Measurements from ENCODE around the gene IER2. TPM values are rescaled to one million over a fixed set of nuclear protein-coding genes. Genes with fewer than 3 reads are reported as not detected.

IER2 gene, protein sequence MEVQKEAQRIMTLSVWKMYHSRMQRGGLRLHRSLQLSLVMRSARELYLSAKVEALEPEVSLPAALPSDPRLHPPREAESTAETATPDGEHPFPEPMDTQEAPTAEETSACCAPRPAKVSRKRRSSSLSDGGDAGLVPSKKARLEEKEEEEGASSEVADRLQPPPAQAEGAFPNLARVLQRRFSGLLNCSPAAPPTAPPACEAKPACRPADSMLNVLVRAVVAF
- total RNA-seq: 15.6 and 27.9 TPM in 2 replicates

DNA sequence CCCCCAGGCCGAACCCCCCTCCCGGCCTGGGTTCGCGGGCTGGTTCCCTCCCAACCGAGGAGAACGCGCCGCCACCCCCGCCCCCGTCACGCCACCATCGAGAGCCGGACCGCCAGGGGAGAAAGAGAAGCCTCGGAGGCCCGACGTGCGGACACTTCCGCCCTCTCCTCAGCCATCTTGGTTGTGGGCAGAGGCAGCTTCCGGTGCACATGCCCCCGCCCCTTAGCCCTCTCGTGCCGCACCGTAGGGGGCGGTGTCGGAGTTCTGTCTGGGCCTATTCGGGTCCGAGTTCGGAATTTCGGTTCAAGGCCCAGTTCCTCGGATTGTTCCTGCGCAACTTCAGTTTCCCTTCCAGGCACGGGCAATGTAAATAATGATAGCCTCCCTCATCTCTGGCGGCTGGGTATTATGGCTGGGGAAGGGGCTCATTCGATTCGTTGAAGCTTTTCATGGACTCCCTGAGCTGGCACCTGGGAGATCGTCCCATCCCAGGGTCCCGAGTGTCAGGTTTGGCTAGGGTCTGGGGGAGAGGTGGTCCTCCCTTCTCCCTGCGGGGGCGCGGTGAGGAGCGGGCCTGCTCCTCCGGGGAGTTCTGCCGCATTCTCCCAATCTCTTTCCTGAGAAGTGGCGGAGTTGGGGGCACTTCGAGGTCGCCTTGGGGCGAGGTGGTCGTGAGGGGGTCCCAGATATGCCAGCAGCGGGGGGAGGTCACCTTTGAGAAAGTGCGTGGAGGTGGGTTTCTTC is at the start of gene IER2, which contains the start of gene STX10:
Gene IER2, plus strand, starts transcription at position 225 of the 744 bp plus-strand sequence. CDS start 2,776 bp downstream, outside the sequence.
Gene STX10, minus strand, starts transcription at position 189 of the 744 bp plus-strand sequence. CDS start 202 bp downstream, outside the sequence.
- DNase-seq (ENCODE audit: low read depth): peak; percentile 85

DNA sequence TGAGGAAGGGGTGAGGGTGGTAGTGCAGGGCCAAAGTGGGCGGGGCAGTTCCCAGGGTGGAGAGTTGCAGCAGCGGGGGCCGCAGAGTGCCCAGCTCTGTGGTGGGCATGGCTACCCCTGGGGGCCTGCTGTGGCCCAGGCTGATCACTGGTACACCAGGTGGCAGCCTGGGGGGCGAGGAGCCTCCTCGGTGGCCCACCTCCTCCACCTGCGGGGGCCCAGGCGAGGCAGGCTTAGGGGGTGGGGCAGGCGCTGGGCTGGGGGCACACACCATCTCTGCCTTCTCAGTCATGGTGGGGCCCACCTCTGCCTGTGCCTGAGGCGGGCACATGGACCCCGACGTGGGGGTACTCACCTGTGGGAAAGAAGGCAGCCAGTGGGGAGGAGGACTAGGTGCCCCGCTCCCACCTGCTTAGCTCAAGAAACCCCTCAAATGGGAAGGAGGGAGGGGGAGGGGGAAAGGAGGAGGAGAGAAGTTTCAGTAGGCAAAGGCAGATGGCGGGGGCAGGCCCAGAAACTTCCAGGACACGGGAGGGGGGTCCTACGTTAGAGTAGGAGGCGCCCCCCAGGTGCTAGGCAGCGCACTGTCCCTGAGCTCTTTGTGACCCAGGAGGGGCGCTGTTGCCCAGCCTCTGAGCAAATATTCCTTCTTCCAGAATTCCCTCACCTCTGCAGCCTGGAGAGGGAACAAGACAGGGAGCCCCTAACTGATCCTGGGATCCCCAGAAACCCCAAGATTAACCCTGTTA is 49.2 kb upstream of the IER2 start:
- DNase-seq (ENCODE audit: low read depth): no peak

DNA sequence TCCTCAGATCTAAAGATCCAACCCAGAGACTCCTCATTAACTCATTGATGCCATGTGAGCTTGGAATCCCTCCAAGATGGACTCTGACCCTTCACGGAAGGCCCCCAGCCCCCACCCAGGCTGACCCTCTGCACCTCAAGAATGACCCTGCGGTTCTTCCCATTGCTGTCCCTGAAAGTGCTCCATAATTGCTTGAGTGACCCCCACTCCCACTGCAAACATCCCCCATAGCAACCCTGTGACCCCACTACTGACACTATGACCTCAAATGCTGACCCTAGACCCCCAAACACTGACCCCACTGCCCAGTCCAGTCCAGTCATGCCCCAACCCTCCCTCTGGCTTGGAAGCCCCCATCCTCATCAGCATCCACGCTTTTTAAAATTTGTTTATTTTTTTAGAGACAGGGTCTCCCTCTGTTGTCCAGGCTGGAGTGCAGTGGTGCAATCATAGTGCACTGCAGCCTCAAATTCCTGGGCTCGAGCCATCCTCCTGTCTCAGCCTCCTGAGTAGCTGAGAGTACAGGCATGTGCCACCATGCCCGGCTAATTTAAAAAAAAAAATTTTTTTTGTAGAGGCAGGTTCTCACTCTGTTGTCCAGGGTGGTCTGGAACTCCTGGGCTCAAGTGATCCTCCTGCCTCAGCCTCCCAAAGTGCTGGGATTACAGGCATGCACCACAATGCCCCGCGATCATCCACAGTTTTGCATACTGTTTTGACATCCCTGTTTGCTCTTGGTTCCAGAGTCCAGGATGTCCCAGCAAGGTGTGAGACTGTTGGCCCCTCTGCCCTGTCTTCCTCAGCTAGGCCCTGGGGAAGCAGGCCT is 48.4 kb upstream of the IER2 start:
- DNase-seq (ENCODE audit: low read depth): no peak

DNA sequence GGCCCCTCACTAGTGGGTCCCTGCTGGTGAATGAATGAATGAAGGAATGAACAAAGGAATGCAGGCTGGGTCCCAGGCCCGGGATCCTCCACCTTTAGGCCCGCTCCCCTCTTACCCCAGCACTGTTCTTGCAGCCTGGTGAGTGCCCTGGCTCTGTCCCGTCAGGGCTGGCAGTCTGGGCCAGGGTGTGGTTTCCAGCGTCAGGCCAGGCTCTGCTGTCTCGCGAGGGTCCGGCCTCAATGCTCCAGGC is 47.9 kb upstream of the IER2 start:
- DNase-seq (ENCODE audit: low read depth): no peak

DNA sequence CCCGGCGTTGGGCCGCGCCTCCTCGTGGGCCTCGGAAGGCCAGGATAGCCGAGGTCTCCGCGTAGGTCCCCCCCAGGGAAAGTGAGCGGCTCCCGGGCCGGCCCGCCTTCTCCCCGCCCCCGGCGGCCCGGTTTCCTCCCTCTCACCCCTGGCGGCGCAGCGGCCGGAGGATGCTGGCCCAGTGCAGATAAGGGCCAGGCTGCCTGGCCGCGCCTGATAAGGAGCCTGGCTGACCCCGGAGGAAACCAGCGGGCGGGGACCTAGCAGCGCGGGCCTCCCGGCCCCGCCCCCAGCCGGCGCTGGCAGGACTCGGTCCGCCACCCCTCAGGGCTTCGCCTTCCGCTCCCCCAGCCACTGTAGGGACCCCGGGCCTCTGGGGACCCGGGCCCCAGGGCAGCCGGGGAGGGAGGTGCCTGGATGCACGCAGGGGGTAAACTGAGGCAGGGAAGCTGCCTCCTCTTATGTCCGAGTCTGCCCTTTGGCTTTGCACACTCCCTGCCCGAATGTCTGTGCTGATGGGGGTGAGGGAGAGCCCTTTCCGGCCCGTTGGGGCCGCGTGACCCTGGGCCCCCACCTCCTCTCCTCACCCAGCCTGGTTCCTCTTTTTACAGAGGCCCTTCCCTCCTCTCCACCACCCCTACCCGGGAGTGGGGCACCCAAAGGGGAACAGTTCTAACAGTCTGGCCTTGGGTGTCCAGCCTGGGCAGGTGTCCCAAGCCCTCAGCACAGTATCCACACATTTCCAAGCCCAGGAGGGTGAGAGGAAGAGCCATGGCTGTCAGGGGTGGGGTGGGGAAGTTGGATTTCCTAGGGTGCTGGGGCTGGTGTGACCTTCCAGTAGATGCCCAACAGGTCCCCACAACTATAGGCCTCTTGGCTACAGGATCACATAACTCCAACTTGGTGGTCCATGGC is 47.3 kb upstream of the IER2 start, which contains the start of gene LYL1:
Gene LYL1, minus strand, starts transcription at position 193 of the 915 bp plus-strand sequence. CDS start 1,687 bp downstream, outside the sequence.
- DNase-seq (ENCODE audit: low read depth): no peak

DNA sequence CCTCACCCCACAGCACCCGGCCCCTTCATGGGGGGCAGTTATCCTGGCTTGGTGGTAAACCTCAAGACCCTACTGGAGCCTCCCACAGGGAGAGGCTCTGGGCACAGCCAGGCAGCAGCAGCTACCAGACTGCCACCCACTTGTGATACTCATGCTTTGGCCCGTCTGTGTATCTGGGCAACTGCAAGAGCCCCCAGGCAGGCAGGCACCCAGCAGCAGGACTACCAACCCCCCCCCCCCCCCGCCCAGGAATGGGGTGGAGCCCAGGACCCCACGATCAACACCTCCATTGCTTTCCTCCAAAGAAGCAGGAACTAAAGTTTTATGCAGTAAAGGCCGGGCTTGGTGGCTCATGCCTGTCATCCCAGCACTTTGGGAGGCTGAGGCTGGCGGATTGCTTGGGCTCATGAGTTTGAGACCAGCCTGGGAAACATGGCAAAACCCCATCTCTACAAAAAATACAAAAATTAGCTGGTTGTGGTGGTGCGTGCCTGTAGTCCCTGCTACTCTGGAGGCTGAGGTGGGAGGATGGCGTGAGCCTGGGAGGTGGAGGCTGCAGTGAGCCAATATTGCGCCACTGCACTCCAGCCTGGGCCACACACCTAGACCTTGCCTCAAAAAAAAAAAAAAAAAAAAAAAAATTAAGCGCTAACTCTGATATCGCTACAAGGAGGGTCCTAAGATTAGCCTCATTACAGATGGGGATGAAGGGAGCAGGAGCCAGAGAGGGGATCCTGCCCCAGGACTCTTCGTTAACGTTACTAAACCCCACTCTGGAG is 46.4 kb upstream of the IER2 start:
- no peak for DNase-seq (ENCODE audit: low read depth)

DNA sequence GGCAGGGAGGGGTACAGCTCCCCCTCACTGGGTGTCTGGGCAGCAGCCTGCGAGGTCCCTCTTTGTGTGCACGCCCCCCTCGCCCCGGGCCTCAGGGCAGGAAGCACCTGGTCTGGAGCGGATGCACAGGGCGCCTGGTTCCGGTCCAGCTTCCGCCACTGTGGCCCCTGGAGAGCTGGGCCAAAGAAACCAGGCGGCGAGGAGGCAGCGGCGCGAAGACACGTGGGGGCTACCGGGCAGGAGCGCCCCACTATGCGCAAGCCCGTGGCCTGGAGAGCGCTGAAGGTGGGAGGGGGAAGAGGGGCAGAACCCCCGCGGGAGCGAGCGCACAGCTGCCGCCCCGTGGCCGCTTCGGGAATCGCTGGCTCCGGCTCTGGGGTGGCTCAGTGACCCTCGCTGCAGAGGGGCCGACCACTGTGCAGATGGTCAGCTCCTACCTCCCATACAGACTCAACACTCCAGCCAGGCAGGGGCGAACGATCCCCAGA is 45.8 kb upstream of the IER2 start:
- no peak for DNase-seq (ENCODE audit: low read depth)

DNA sequence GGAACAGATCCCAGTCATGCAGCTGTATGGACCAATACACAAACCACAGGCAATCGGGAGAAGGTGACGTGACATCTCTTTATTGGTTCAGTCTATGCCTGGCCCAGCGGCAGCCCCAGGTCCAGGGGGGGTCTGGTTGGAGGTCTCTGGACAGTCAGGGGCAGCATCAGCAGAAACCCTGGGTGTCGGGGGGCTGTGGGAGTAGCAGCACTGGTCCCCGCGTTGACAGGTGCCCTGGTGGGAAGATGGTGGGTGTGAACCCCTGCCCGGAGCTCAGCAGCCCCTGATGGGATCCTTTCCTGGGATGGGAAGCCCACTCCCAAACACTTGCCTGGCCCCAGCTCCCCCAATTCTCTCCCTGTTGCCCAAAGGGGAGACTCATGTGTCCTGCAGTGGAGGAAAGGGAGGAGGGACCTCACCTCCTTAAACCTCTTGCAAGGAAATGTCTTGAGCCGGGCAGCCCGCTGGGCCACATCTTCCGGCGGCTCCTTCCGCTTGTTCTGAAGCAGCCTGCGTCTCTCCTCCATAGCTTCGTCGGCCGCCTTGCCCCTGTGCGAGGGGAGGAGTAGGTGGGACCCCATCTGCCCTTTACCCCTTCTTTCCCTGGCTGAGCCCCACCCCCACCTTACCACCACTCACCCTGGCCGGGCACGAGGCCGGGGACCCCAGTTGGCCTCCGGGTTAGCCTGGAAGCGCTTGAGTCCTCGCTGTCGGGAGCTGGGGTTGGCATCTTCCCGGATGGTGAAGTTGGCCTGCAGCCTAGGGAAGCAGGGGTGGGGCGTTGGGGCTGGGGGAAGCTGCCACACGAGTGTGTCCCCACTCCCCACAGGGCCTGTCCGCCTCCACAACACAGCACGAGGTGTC is 45.1 kb upstream of the IER2 start:
- DNase-seq (ENCODE audit: low read depth): no peak

DNA sequence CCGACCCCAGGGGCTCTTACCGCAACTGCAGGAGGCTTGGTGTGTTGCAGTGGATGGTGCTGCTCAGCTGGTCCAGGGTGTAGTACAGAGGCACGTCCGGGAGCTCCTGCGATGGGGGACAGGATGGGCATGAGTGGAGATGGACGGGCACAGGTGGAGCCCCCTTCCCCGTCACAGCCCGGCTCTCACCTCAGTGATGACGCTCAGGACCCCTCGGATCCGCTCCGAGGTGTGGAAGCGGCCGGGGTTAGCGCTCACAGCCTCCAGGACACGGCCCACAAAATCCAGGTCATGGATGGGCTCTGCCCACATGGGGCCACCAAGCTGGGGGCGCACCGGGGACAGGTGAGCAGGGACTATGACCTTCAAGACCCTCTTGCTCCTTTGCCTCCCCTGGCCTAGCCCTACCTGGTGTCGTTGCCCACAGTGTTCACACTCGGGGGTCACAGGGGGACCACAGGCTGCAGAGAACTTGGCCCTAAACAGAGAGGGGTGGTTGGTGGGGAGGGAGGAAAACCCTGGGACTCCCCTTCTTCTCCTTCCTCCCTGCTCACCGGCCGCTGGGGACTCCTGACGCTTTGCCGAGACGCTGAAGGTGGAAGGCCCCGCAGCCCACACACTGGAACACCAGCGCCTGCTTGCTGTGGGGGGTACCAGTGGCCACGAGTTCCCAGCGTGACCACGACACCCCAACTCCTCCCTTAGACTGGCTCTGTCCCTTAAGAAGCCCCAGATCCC is 40.7 kb upstream of the IER2 start:
- no peak for DNase-seq (ENCODE audit: low read depth)

DNA sequence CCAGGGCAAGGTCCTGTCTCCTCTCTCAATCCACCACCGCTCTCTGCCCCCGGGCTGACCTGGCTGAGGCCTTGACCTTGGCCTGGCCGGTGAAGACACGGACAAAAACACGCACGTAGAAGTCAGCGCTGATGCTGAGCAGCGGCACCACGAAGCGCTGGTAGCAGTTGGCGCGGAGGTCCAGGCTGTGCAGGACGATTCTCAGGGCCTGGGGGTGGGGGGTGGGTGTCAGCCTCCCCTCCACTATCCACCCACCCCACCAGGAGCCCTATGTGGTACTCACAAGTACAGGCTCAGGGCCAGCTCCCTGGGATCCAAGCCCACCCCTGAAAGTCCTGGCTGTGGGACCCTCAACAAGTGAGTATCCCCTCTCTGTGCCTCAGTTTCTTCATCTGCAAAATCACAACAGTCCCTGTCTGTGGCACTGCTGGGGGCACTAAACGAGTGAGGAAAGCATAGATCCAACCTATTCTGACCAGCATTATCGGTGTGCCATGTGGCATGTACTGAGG is 40.1 kb upstream of the IER2 start:
- DNase-seq (ENCODE audit: low read depth): no peak

DNA sequence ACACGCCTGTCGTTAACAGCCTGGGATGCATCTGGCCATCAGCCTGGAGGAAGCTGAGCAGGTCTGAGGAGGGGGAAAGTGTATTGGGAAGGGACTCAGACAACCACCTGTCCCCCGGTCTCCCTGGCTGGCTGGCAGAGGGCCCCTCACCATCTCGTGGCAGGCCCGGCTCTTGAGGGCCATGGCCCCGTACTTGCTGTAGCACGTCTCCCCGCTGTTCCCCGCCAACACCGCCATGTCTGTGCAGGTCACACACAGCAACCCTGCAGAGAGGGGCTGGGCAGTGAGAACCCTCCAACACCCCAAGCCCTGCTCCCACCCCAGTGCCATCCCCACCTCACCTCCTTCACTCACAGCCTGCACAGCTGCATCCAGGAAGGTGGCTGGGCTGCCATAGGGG is 37.7 kb upstream of the IER2 start:
- DNase-seq (ENCODE audit: low read depth): no peak

DNA sequence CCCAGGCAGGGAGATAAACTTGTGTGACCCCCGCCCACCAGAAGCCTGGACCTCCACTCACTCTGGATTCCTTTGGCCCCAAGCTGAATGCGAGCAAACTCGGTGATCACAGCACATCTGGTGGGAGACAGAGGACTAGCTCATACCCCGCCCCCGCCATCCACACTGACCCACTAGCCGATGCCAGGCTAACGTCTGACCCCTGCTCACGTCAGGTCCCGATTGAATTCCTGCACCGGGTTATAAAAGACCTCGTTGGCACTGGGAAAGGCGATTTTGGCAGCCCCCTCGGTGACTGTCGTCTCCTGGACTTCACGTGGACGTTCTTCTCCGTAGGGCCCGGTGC is 34.3 kb upstream of the IER2 start:
- DNase-seq (ENCODE audit: low read depth): no peak

DNA sequence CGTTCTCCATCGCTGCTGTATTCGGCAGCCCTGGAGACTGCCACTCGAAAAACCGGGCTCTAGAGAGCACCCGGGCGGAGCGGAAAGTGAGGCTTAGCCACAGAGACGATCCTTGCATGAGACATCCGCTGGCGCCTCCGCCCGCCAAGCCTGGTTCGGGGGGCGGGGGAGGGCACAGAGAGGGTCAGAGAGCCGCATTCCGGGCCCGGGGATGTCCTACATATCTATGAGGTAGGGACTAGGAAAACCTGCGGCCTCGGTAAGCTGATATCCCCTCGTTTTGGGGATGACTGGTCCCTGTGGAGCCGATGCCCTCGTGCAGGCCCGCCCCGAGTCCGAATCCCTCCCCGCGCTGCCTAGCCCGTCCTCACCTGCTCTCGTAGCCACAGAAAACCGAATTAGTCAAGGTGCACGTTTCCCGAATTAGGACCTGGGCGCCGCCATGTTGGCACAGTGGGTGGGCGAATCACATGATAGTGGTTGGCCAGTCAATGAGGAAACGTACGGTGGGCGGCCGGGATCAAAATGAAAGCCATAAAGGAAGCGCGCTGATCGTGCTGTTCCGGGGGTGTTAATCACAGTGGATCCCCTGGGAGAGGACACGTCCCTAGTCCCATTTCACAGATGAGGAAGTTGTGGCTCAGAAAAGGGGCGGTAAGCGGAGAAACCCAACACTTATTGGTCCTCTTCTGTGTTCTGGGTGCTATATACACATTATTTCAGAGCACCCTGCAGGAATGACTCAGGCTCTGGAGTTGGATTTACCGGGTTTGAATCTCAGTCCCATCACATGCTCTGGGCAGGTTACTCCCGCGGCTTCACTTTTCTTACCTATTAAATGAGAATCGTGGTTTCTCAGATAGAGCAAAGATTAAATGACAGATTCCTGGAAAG is 33.7 kb upstream of the IER2 start, which contains the start of gene TRMT1:
Gene TRMT1, minus strand, starts transcription at position 459 of the 894 bp plus-strand sequence. Its CDS starts 341 bp downstream, at position 118.
- DNase-seq (ENCODE audit: low read depth): peak; percentile 82

DNA sequence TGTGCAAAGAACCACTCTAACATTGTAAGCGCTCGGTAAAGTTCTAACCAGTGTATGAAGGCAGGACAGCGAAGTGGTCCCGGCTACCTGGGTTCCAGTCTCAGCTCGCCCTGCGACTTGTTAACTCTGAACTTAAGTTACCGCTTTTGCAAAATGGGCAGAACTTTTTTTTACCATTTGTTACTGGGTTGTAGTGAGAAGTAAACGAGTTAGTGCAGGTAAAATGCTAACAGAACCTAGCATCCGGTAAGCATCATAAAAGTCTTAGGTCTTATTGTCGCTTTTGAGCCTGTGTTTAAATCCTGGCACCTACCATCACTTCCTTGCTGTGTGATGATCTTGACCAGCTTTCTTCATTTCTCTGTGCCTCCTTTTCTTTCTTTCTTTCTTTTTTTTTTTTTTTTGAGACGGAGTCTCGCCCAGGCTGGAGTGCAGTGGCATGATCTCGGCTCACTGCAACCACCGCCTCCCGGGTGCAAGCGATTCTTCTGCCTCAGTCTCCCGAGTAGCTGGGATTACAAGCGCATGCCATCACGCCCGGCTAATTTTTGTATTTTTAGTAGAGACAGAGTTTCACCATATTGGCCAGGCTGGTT is 32.9 kb upstream of the IER2 start:
- peak; percentile 31 for DNase-seq (ENCODE audit: low read depth)

DNA sequence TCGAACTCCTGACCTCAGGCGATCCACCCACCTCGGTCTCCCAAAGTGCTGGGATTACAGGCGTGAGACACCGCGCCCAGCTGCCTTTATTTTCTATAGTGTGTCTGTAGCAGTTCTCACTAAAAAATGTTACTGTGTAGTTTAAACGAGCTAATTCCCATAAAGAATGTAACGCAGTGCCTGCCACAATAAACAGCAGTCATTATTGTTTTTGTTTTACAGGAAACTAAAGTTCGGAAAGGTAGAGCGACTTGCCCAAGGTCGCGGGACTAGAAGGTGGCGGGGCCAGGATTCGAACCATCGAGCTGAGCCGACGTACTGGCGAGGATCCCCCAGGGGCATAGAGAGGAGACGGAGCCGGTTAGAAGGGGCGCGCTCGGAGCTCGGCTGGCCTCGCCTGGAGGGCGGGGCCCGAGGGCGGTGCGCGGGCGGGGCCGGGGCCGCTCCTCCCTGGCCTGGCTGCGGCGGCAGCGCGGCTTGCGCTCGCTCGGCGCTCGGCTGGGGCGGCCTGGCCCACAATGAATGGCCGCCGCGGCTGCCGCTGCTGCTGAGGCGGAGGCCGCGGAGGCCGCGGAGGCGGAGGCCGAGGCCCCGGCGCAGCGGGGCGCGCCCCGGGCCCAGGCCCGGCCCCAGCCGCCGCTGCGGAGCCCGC is 32.3 kb upstream of the IER2 start, which contains the start of gene NACC1:
Gene NACC1, plus strand, starts transcription at position 493 of the 652 bp plus-strand sequence. CDS start 16,944 bp downstream, outside the sequence.
- peak; percentile 61 for DNase-seq (ENCODE audit: low read depth)

Measured in renal cortical epithelial cell (primary cell).